Esophagus (tissue), 2 donors: ENCODE data around the gene TWSG1. TPM values are rescaled to one million over a fixed set of nuclear protein-coding genes. Genes with fewer than 3 reads are reported as not detected.
"Not testable (repeated sequence)": the region's sequence is repeated elsewhere in the genome, so short reads cannot be mapped to it uniquely, and the experiment has no call there.

ENCODE experiments used
- H3K27ac ChIP-seq, 2 donors: one replicate each; pipeline ENCODE4 v1.5.1; 2013; ENCODE audit warnings: low read depth in 2 of 2, mild to moderate bottlenecking in 2 of 2, inconsistent platforms in 1 of 2, low read length in 1 of 2, moderate library complexity in 1 of 2
- H3K27me3 ChIP-seq, 2 donors: one replicate each; pipeline ENCODE4 v1.6.1; 2013; ENCODE audit warnings: low read length in 2 of 2, control low read depth in 1 of 2, mild to moderate bottlenecking in 1 of 2; ENCODE audit not compliant: insufficient read depth in 2 of 2, control insufficient read depth in 1 of 2
- H3K36me3 ChIP-seq, 2 donors: one replicate each; pipeline ENCODE4 v1.6.1; 2013; ENCODE audit warnings: low read length in 1 of 2; ENCODE audit not compliant: control insufficient read depth in 2 of 2, insufficient read depth in 2 of 2
- H3K4me1 ChIP-seq, 2 donors: one replicate each; pipeline ENCODE4 v1.6.1; 2013; ENCODE audit warnings: low read length in 1 of 2; ENCODE audit not compliant: control insufficient read depth in 2 of 2, insufficient read depth in 2 of 2
- H3K4me3 ChIP-seq, 2 donors: one replicate each; pipeline ENCODE4 v1.5.1; 2013; ENCODE audit warnings: low read length in 2 of 2, mild to moderate bottlenecking in 2 of 2, low read depth in 1 of 2, moderate library complexity in 1 of 2
- H3K9me3 ChIP-seq, 2 donors: one replicate each; pipeline ENCODE4 v1.6.1; 2013; ENCODE audit warnings: mild to moderate bottlenecking in 2 of 2, low read depth in 1 of 2, low read length in 1 of 2, moderate library complexity in 1 of 2; ENCODE audit not compliant: control insufficient read depth in 2 of 2, insufficient read depth in 1 of 2
- WGBS, 2 donors: extraction: QIAGEN DNeasy Blood & Tissue Kit; methylation state at CpG; one replicate each; pipeline ENCODE4 v1.1.7; 2013; 5-methylcytosine and 5-hydroxymethylcytosine counted together
- polyA plus RNA-seq, 2 donors: library from polyadenylated mRNA; stranded (reverse); fragments of 200-250 nt; gene quantifications; one replicate each; pipeline ENCODE4 v1.2.3, GENCODE V29; 2013
- donor health status: healthy with polysubstance abuse.
- donor health status: Bipolar disorder and iron deficiency.

TWSG1 gene
- polyA plus RNA-seq, 2 donors = 5.2 to 10.2 TPM

GRCh38 chr18:9417073-9417851 is 82.7 kb downstream of the TWSG1 start:
- H3K27me3 ChIP-seq = no peaks in the 10 kb centered on the region
- H3K4me1 ChIP-seq = peaks cover 3 to 5% of the 10 kb centered on the region in 2 donors
- H3K27ac ChIP-seq = peak overlapping the region; percentile 50 to 52
- H3K36me3 ChIP-seq = no peaks in the 10 kb centered on the region
- 33 to 45% methylated on average over 18 of the region's 18 CpGs for WGBS, 2 donors
- H3K9me3 ChIP-seq = no peaks in the 10 kb centered on the region
- H3K4me3 ChIP-seq = no peak overlapping the region

DNA sequence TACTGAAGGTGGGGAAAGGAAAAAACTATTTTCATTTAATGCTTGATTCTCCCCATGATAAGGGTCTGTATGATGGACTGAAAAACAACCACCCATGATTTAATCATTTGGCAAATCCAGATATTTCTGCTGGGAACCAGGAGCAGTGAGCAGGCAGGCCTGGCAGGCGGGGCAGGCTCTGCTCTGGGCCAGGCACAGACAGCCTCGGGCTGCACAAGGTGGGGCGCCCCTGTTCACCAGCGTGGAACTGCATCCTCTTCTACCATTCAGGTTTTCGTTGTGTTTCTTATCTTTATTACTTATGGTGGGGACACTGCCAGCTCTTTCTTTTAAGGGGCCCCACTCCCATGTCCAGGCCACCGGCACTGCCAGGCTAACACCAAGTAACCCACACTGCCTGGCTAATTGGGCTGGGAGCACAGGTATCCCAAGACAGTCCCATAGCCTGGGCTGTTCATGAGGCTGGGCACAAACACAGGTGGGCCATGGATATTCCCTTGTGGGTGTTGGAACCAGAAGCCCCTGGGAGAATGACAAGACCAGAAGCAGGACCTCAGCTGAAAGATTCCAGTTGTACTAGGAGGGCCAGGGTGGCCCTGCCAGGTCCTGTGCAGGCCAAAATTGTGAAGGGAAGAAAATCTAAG is 83.6 kb downstream of the TWSG1 start:
- H3K36me3 ChIP-seq = no peaks in the 10 kb centered on the region
- H3K27ac ChIP-seq = peak overlapping the region in 1 of 2 donors; percentile 14
- no peaks in the 10 kb centered on the region for H3K9me3 ChIP-seq
- no peak overlapping the region for H3K4me3 ChIP-seq
- H3K4me1 ChIP-seq = peaks cover 3 to 5% of the 10 kb centered on the region in 2 donors
- WGBS, 2 donors = 57 to 65% methylated on average over 6 of the region's 6 CpGs
- no peaks in the 10 kb centered on the region for H3K27me3 ChIP-seq

DNA sequence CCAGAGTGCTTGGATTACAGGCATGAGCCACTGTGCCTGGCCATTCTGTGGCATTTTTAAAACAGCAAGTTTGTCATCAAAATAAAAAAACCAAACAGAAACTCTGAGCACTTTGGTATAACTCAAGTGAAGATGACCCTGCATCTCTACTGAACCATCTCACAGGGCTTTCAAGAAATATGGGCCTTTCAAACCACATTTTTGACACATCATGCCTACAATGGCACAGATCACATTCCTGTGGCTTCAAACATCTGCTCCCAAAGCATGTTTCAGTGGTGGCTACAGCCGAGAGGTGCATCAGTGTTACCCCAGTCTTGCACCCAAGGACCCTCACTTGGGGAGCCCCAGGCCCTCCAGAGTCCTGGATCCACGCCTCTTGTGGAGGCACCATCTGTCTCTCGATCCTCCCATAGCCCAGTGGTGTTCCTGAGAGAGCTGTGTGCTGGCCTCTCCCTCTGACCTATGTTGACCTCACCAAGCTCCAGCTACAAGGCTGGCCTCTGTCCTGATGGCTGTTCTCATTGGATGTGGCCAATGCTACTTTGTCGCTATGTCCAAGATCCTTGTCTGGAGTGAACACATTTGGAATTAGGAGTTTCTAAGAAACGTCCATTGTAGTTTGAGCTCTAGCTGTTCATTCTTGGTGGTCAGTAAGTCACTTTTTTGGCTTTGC is 85.5 kb downstream of the TWSG1 start:
- H3K9me3 ChIP-seq = peaks cover 0 to 5% of the 10 kb centered on the region in 2 donors

GRCh38 chr18:9421096-9421900 is 86.7 kb downstream of the TWSG1 start:
- Histone ChIP-seq H3K4me1 (peaks cover 3 to 5% of the 10 kb centered on the region in 2 donors), H3K4me3 (no peak overlapping the region), H3K36me3 (no peaks in the 10 kb centered on the region), H3K27me3 (no peaks in the 10 kb centered on the region), H3K9me3 (peaks cover 0 to 5% of the 10 kb centered on the region in 2 donors), H3K27ac (no peak overlapping the region)
- 85 to 87% methylated on average over 9 of the region's 9 CpGs for WGBS, 2 donors

More for the DNA sequence above, 85.5 kb downstream of the TWSG1 start:
- 71 to 72% methylated on average over 5 of the region's 5 CpGs for WGBS, 2 donors
- H3K27me3 ChIP-seq = no peaks in the 10 kb centered on the region
- no peak overlapping the region for H3K27ac ChIP-seq
- H3K4me1 ChIP-seq = peaks cover 3 to 5% of the 10 kb centered on the region in 2 donors
- no peaks in the 10 kb centered on the region for H3K36me3 ChIP-seq
- H3K4me3 ChIP-seq = no peak overlapping the region

DNA sequence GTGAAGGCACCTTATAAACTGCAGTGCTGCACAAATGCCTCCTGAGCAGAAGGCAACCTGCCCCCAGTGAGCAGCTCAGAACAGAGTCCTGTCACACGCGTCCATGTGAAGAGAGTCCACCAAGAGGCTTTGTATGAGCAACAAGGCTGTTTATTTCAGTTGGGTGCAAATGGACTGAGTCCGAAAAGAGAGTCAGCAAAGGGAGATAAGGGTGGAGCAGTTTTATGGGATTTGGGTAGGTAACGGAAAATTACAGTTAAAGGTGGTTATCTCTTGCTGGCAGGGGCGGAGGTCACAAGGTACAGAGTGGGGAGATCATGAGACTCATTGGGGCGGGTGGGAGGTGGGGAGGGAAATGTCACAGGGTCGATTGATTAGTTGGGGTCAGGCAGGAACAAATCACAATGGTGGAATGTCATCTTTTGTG is 87.3 kb downstream of the TWSG1 start:
- H3K27ac ChIP-seq = no peak overlapping the region
- H3K27me3 ChIP-seq = no peaks in the 10 kb centered on the region
- peaks cover 3 to 5% of the 10 kb centered on the region in 2 donors for H3K4me1 ChIP-seq
- 83 to 89% methylated on average over 7 of the region's 7 CpGs for WGBS, 2 donors
- peaks cover 0 to 5% of the 10 kb centered on the region in 2 donors for H3K9me3 ChIP-seq
- no peaks in the 10 kb centered on the region for H3K36me3 ChIP-seq
- no peak overlapping the region for H3K4me3 ChIP-seq

DNA sequence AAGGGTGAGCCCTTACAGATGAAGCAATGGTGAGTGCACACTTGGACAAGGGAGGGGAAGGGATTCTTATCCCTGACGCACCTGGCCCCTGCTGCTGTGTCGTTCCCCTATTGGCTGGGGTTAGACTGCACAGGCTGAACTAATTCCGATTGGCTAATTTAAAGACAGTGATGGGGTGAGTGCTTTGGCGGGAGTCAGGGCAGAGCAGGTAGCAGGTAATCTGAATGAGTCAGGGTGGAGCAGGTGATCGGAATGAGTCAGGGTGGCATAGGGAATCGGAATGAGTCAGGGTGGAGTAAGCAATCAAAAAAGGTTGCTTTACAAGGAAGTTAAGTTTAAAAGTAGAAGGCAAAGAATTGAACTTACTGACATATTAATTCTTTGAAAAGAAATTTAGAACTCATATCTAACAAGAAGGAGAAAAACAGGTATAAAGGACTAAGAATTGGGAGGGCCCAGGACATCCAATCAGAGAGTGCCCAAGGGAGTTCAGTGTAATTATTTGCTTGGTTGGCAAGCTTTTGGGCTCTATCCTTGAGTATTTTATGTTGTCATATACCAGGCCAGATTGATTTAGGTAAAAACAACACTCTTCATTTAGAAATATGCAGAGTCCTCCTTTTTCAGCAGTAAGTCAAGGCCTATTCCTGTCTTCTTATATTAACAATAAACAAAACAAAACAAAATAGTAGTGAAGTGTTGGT is 88.4 kb downstream of the TWSG1 start:
- Histone ChIP-seq H3K27ac (peak overlapping the region; percentile 72 to 79), H3K27me3 (no peaks in the 10 kb centered on the region), H3K36me3 (no peaks in the 10 kb centered on the region), H3K4me1 (no peaks in the 10 kb centered on the region), H3K4me3 (no peak overlapping the region), H3K9me3 (peaks cover 0 to 5% of the 10 kb centered on the region in 2 donors)
- 60 to 67% methylated on average over 6 of the region's 6 CpGs for WGBS, 2 donors

DNA sequence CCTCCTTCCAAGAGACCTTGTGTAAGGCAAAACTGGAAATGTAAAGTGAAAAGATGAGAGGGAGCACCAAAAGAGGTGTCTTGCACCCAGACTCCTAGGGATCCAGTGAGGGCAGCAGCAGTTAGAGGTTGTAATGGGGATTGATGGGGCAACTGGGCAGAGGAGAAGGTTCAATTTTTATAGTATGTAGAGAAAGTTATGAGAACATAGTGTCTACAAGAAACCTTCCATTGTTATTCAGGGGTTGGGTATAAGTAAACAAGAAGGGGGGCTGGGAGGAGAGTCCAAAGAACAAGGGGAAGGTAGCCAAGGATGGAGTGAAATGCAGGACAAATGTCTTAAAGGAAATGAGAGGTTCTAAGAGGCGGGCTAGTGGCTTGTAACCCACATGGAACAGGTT is 89.1 kb downstream of the TWSG1 start:
- not testable (repeated sequence) for H3K27me3 ChIP-seq, H3K4me3 ChIP-seq, H3K4me1 ChIP-seq, H3K36me3 ChIP-seq, H3K9me3 ChIP-seq
- peak overlapping the region; percentile 72 to 79 for H3K27ac ChIP-seq
- 87 to 94% methylated on average over 1 of the region's 1 CpG for WGBS, 2 donors

GRCh38 chr18:9424235-9424634 is 89.7 kb downstream of the TWSG1 start:
- H3K4me3 ChIP-seq, H3K27me3 ChIP-seq, H3K4me1 ChIP-seq, H3K27ac ChIP-seq, H3K9me3 ChIP-seq, H3K36me3 ChIP-seq: not testable (repeated sequence)
- WGBS, 2 donors = 87 to 88% methylated on average over 5 of the region's 5 CpGs
